ENCODE results near the gene FBLIM1. TPM values are rescaled to one million over a fixed set of nuclear protein-coding genes. Genes with fewer than 3 reads are reported as not detected.

Gene FBLIM1
- total RNA-seq, 1 experiment from 2014 or later: not detected

GRCh38 chr1:15748690-15749398 lies 9.8 kb upstream of the FBLIM1 start:
- H3K9ac ChIP-seq (ENCODE audit: low read length): no peak overlapping the region
- no peak overlapping the region for H3K4me2 ChIP-seq (ENCODE audit: low read depth, low read length, poor library complexity, severe bottlenecking)

GRCh38 chr1:15749399-15750291 lies 8.9 kb upstream of the FBLIM1 start:
- Histone ChIP-seq H3K9me3 (ENCODE audit: low read length) (no peaks in the 10 kb centered on the region), H3K9ac (ENCODE audit: low read length) (no peak overlapping the region), H3K27me3 (ENCODE audit: low read length) (no peaks in the 10 kb centered on the region), H3K4me3 (ENCODE audit: low read length) (no peak overlapping the region), H3K27ac (ENCODE audit: low read length) (no peak overlapping the region), H3K4me2 (ENCODE audit: low read depth, low read length, poor library complexity, severe bottlenecking) (no peak overlapping the region), H3K36me3 (ENCODE audit: insufficient read depth, low read length) (no peaks in the 10 kb centered on the region), H2AFZ (ENCODE audit: low read length) (no peak overlapping the region), H3K4me1 (ENCODE audit: low read length) (no peaks in the 10 kb centered on the region), H4K20me1 (ENCODE audit: insufficient read depth, low read depth, low read length) (no peaks in the 10 kb centered on the region), H3K79me2 (ENCODE audit: low read length) (no peaks in the 10 kb centered on the region), H3K9me2 (replicated peaks; ENCODE audit: insufficient read depth, low read length) (no peaks in the 10 kb centered on the region)
- DNase-seq: no peak

More at GRCh38 chr1:15748690-15749398, 9.8 kb upstream of the FBLIM1 start:
- Histone ChIP-seq H4K20me1 (ENCODE audit: insufficient read depth, low read depth, low read length) (no peaks in the 10 kb centered on the region), H3K9me3 (ENCODE audit: low read length) (no peaks in the 10 kb centered on the region), H3K4me3 (ENCODE audit: low read length) (no peak overlapping the region), H3K4me1 (ENCODE audit: low read length) (no peaks in the 10 kb centered on the region), H3K79me2 (ENCODE audit: low read length) (no peaks in the 10 kb centered on the region), H3K27ac (ENCODE audit: low read length) (no peak overlapping the region), H2AFZ (ENCODE audit: low read length) (no peak overlapping the region), H3K36me3 (ENCODE audit: insufficient read depth, low read length) (no peaks in the 10 kb centered on the region), H3K27me3 (ENCODE audit: low read length) (no peaks in the 10 kb centered on the region), H3K9me2 (replicated peaks; ENCODE audit: insufficient read depth, low read length) (no peaks in the 10 kb centered on the region)
- no peak for DNase-seq

- DNase-seq: no peak
- Histone ChIP-seq H3K4me2 (ENCODE audit: low read depth, low read length, poor library complexity, severe bottlenecking) (no peak overlapping the region), H3K4me3 (ENCODE audit: low read length) (no peak overlapping the region)
Observed at GRCh38 chr1:15750924-15751323, 7.7 kb upstream of the FBLIM1 start.

GRCh38 chr1:15751717-15752116 lies 6.9 kb upstream of the FBLIM1 start:
- Histone ChIP-seq H2AFZ (ENCODE audit: low read length) (no peak overlapping the region), H4K20me1 (ENCODE audit: insufficient read depth, low read depth, low read length) (no peaks in the 10 kb centered on the region), H3K4me1 (ENCODE audit: low read length) (no peaks in the 10 kb centered on the region), H3K9me2 (replicated peaks; ENCODE audit: insufficient read depth, low read length) (no peaks in the 10 kb centered on the region), H3K9ac (ENCODE audit: low read length) (no peak overlapping the region), H3K27ac (ENCODE audit: low read length) (no peak overlapping the region), H3K9me3 (ENCODE audit: low read length) (no peaks in the 10 kb centered on the region), H3K4me3 (ENCODE audit: low read length) (no peak overlapping the region), H3K4me2 (ENCODE audit: low read depth, low read length, poor library complexity, severe bottlenecking) (no peak overlapping the region), H3K27me3 (ENCODE audit: low read length) (no peaks in the 10 kb centered on the region), H3K36me3 (ENCODE audit: insufficient read depth, low read length) (no peaks in the 10 kb centered on the region), H3K79me2 (ENCODE audit: low read length) (no peaks in the 10 kb centered on the region)
- DNase-seq: no peak

More at GRCh38 chr1:15750924-15751323, 7.7 kb upstream of the FBLIM1 start:
- H3K9me2 ChIP-seq (replicated peaks; ENCODE audit: insufficient read depth, low read length): no peaks in the 10 kb centered on the region
- no peak overlapping the region for H3K9ac ChIP-seq (ENCODE audit: low read length)
- H3K9me3 ChIP-seq (ENCODE audit: low read length): no peaks in the 10 kb centered on the region
- H3K27ac ChIP-seq (ENCODE audit: low read length): no peak overlapping the region
- H3K4me1 ChIP-seq (ENCODE audit: low read length): no peaks in the 10 kb centered on the region
- H2AFZ ChIP-seq (ENCODE audit: low read length): no peak overlapping the region
- H3K27me3 ChIP-seq (ENCODE audit: low read length): no peaks in the 10 kb centered on the region
- no peaks in the 10 kb centered on the region for H4K20me1 ChIP-seq (ENCODE audit: insufficient read depth, low read depth, low read length)
- no peaks in the 10 kb centered on the region for H3K36me3 ChIP-seq (ENCODE audit: insufficient read depth, low read length)
- no peaks in the 10 kb centered on the region for H3K79me2 ChIP-seq (ENCODE audit: low read length)

- no peak for DNase-seq
- Histone ChIP-seq H3K36me3 (ENCODE audit: insufficient read depth, low read length) (no peaks in the 10 kb centered on the region), H3K9me2 (replicated peaks; ENCODE audit: insufficient read depth, low read length) (no peaks in the 10 kb centered on the region), H3K9me3 (ENCODE audit: low read length) (no peaks in the 10 kb centered on the region), H3K4me1 (ENCODE audit: low read length) (no peaks in the 10 kb centered on the region), H3K27me3 (ENCODE audit: low read length) (no peaks in the 10 kb centered on the region), H3K27ac (ENCODE audit: low read length) (no peak overlapping the region), H3K9ac (ENCODE audit: low read length) (no peak overlapping the region), H3K4me2 (ENCODE audit: low read depth, low read length, poor library complexity, severe bottlenecking) (no peak overlapping the region), H2AFZ (ENCODE audit: low read length) (no peak overlapping the region), H4K20me1 (ENCODE audit: insufficient read depth, low read depth, low read length) (no peaks in the 10 kb centered on the region), H3K79me2 (ENCODE audit: low read length) (no peaks in the 10 kb centered on the region), H3K4me3 (ENCODE audit: low read length) (no peak overlapping the region)
Observed at GRCh38 chr1:15753776-15754175, 4.8 kb upstream of the FBLIM1 start.

- Histone ChIP-seq H3K9me2 (replicated peaks; ENCODE audit: insufficient read depth, low read length) (no peaks in the 10 kb centered on the region), H3K27ac (ENCODE audit: low read length) (no peak overlapping the region), H3K9ac (ENCODE audit: low read length) (no peak overlapping the region), H3K79me2 (ENCODE audit: low read length) (no peaks in the 10 kb centered on the region), H3K36me3 (ENCODE audit: insufficient read depth, low read length) (no peaks in the 10 kb centered on the region), H3K4me3 (ENCODE audit: low read length) (no peak overlapping the region), H3K27me3 (ENCODE audit: low read length) (no peaks in the 10 kb centered on the region), H3K4me2 (ENCODE audit: low read depth, low read length, poor library complexity, severe bottlenecking) (no peak overlapping the region), H2AFZ (ENCODE audit: low read length) (no peak overlapping the region), H4K20me1 (ENCODE audit: insufficient read depth, low read depth, low read length) (no peaks in the 10 kb centered on the region), H3K9me3 (ENCODE audit: low read length) (no peaks in the 10 kb centered on the region), H3K4me1 (ENCODE audit: low read length) (no peaks in the 10 kb centered on the region)
- DNase-seq: no peak
Observed at GRCh38 chr1:15755021-15755645, 3.5 kb upstream of the FBLIM1 start.

- no peak overlapping the region for H3K4me2 ChIP-seq (ENCODE audit: low read depth, low read length, poor library complexity, severe bottlenecking)
- H4K20me1 ChIP-seq (ENCODE audit: insufficient read depth, low read depth, low read length): no peaks in the 10 kb centered on the region
- H3K36me3 ChIP-seq (ENCODE audit: insufficient read depth, low read length): no peaks in the 10 kb centered on the region
- H3K27ac ChIP-seq (ENCODE audit: low read length): no peak overlapping the region
- H2AFZ ChIP-seq (ENCODE audit: low read length): no peak overlapping the region
- no peak overlapping the region for H3K4me3 ChIP-seq (ENCODE audit: low read length)
- no peaks in the 10 kb centered on the region for H3K27me3 ChIP-seq (ENCODE audit: low read length)
- no peak overlapping the region for H3K9ac ChIP-seq (ENCODE audit: low read length)
- H3K9me2 ChIP-seq (replicated peaks; ENCODE audit: insufficient read depth, low read length): no peaks in the 10 kb centered on the region
- H3K9me3 ChIP-seq (ENCODE audit: low read length): no peaks in the 10 kb centered on the region
- no peaks in the 10 kb centered on the region for H3K4me1 ChIP-seq (ENCODE audit: low read length)
- no peaks in the 10 kb centered on the region for H3K79me2 ChIP-seq (ENCODE audit: low read length)
- no peak for DNase-seq
Observed at GRCh38 chr1:15755646-15756040, 3.0 kb upstream of the FBLIM1 start.
